Measurements from ENCODE around the gene ACOX1. TPM values are rescaled to one million over a fixed set of nuclear protein-coding genes. Genes with fewer than 3 reads are reported as not detected.

ACOX1 gene
- polyA plus RNA-seq, 3 donors, result 21.6 to 49.7 (median 49.2) TPM

GRCh38 chr17:75937652-75938051 lies 41.3 kb downstream of the ACOX1 start:
- no peak overlapping the region for H3K9ac ChIP-seq (ENCODE audit: insufficient read depth, low read length, poor library complexity, severe bottlenecking)
- no peak for TF ChIP-seq CTCF (IDR thresholded peaks at IDR 0.05)
- peaks cover 11 to 16% of the 10 kb centered on the region in 2 donors for H3K4me1 ChIP-seq (ENCODE audit: control insufficient read depth in 1 of 2, insufficient read depth in 2 of 2, low read length in 2 of 2)
- intact Hi-C loops (cut with micrococcal nuclease), result no loop called here
- no peak for DNase-seq
- no peaks in the 10 kb centered on the region for H3K79me2 ChIP-seq (ENCODE audit: insufficient read depth, low read length)
- WGBS (ENCODE audit: insufficient coverage), result 85% methylated on average over 10 of the region's 13 CpGs
- H4K20me1 ChIP-seq (ENCODE audit: insufficient read depth, low read length), result no peaks in the 10 kb centered on the region
- no peak overlapping the region for H2AFZ ChIP-seq (ENCODE audit: insufficient read depth, low read depth, low read length, poor library complexity, severe bottlenecking)
- peaks cover 13% of the 10 kb centered on the region for H3K4me1 Mint-ChIP-seq
- no peak overlapping the region for H3K4me2 ChIP-seq (replicated peaks; ENCODE audit: extremely low read depth, low read length, poor library complexity, severe bottlenecking)
- peaks cover 0 to 2% (median 0%) of the 10 kb centered on the region in 7 donors for H3K9me3 Mint-ChIP-seq
- H3K4me3 Mint-ChIP-seq, result no peak overlapping the region
- no peak overlapping the region for H3K27ac Mint-ChIP-seq
- H3K4me3 ChIP-seq (replicated peaks in 1 of 3; ENCODE audit: low read depth in 2 of 3, low read length in 3 of 3), result no peak overlapping the region
- no peaks in the 10 kb centered on the region for H3K36me3 ChIP-seq (replicated peaks in 1 of 2; ENCODE audit: control insufficient read depth in 1 of 2, insufficient read depth in 2 of 2, low read length in 2 of 2)
- no peak overlapping the region for H3K27ac ChIP-seq (ENCODE audit: low read depth in 1 of 2, low read length in 2 of 2)
- H3K9me3 ChIP-seq (replicated peaks in 1 of 2; ENCODE audit: control insufficient read depth in 1 of 2, insufficient read depth in 1 of 2, low read length in 2 of 2), result no peaks in the 10 kb centered on the region
- H3K27me3 ChIP-seq (ENCODE audit: control insufficient read depth in 2 of 2, insufficient read depth in 2 of 2, low read length in 2 of 2), result no peaks in the 10 kb centered on the region
- H3K27me3 Mint-ChIP-seq (ENCODE audit: low read depth in 3 of 3), result peaks cover 0 to 8% (median 5%) of the 10 kb centered on the region in 3 donors
- H3K36me3 Mint-ChIP-seq, result peaks cover 2 to 3% of the 10 kb centered on the region in 2 donors

GRCh38 chr17:75933808-75934207 lies 45.2 kb downstream of the ACOX1 start:
- no peaks in the 10 kb centered on the region for H4K20me1 ChIP-seq (ENCODE audit: insufficient read depth, low read length)
- Mint-ChIP-seq H3K27me3 (ENCODE audit: low read depth in 3 of 3) (peaks cover 0 to 6% (median 3%) of the 10 kb centered on the region in 3 donors), H3K9me3 (peaks cover 0 to 2% (median 0%) of the 10 kb centered on the region in 7 donors), H3K27ac (no peak overlapping the region), H3K36me3 (no peaks in the 10 kb centered on the region), H3K4me1 (no peaks in the 10 kb centered on the region), H3K4me3 (no peak overlapping the region)
- intact Hi-C loops (cut with micrococcal nuclease), result no loop called here
- H3K4me3 ChIP-seq (replicated peaks in 1 of 3; ENCODE audit: low read depth in 2 of 3, low read length in 3 of 3), result no peak overlapping the region
- H3K27ac ChIP-seq (ENCODE audit: low read depth in 1 of 2, low read length in 2 of 2), result no peak overlapping the region
- no peak overlapping the region for H3K9ac ChIP-seq (ENCODE audit: insufficient read depth, low read length, poor library complexity, severe bottlenecking)
- no peaks in the 10 kb centered on the region for H3K79me2 ChIP-seq (ENCODE audit: insufficient read depth, low read length)
- H2AFZ ChIP-seq (ENCODE audit: insufficient read depth, low read depth, low read length, poor library complexity, severe bottlenecking), result no peak overlapping the region
- H3K4me1 ChIP-seq (ENCODE audit: control insufficient read depth in 1 of 2, insufficient read depth in 2 of 2, low read length in 2 of 2), result no peaks in the 10 kb centered on the region
- no peak for DNase-seq
- TF ChIP-seq CTCF (IDR thresholded peaks at IDR 0.05), result no peak
- H3K4me2 ChIP-seq (replicated peaks; ENCODE audit: extremely low read depth, low read length, poor library complexity, severe bottlenecking), result no peak overlapping the region
- WGBS (ENCODE audit: insufficient coverage), result no CpG with 5 or more reads among the region's 4 CpGs
- H3K36me3 ChIP-seq (replicated peaks in 1 of 2; ENCODE audit: control insufficient read depth in 1 of 2, insufficient read depth in 2 of 2, low read length in 2 of 2), result no peaks in the 10 kb centered on the region
- H3K9me3 ChIP-seq (replicated peaks in 1 of 2; ENCODE audit: control insufficient read depth in 1 of 2, insufficient read depth in 1 of 2, low read length in 2 of 2), result no peaks in the 10 kb centered on the region
- H3K27me3 ChIP-seq (ENCODE audit: control insufficient read depth in 2 of 2, insufficient read depth in 2 of 2, low read length in 2 of 2), result no peaks in the 10 kb centered on the region
